A673 (cell line): ENCODE results near the gene LIMS1. TPM values are rescaled to one million over a fixed set of nuclear protein-coding genes. Genes with fewer than 3 reads are reported as not detected.

ENCODE experiments used
- BruUV-seq: library from RNA; stranded (reverse); fragments of 400-500 nt; replicated peaks from 2 replicates; lab custom pipeline; 2021; lab: Mats Ljungman, UMichigan
- CTCF ChIA-PET: fragments of 300-600 bp; sonication (Branson Sonifier 250); formaldehyde crosslinking; loops from one replicate; lab custom pipeline; 2022; ENCODE audit warnings: antibody characterized with exemption; lab: Charles Lee
- POLR2A ChIA-PET: fragments of 300-600 bp; sonication (Branson Sonifier 250); formaldehyde crosslinking; loops from one replicate; lab custom pipeline; 2022; ENCODE audit warnings: antibody characterized with exemption; ENCODE audit not compliant: low non-redundant PET; lab: Charles Lee
- DNase-seq: peaks from one replicate; pipeline ENCODE4 v3.0.0-alpha.2; 2015; ENCODE audit warnings: low spot score
- H3K27ac ChIP-seq: fragments of 200-600 bp; sonication (generic); 2 replicates; pipeline ENCODE4 v1.5.1; 2016; ENCODE audit warnings: mixed run types, low read depth, mild to moderate bottlenecking, mixed read lengths, antibody characterized with exemption, low read length; ENCODE audit not compliant: poor library complexity, severe bottlenecking
- H3K27me3 ChIP-seq: fragments of 200-600 bp; sonication (generic); replicated peaks from 2 replicates; pipeline ENCODE4 v1.6.1; 2017; ENCODE audit warnings: mixed run types, low read depth, mild to moderate bottlenecking, mixed read lengths, antibody characterized with exemption, low read length; ENCODE audit not compliant: insufficient read depth, poor library complexity
- H3K36me3 ChIP-seq: fragments of 200-600 bp; sonication (generic); 2 replicates; pipeline ENCODE4 v1.6.1; 2016; ENCODE audit warnings: mixed run types, mild to moderate bottlenecking, mixed read lengths, antibody characterized with exemption, low read length; ENCODE audit not compliant: insufficient read depth, poor library complexity, severe bottlenecking
- H3K4me1 ChIP-seq: fragments of 200-600 bp; sonication (generic); 2 replicates; pipeline ENCODE4 v1.6.1; 2017; ENCODE audit warnings: mixed run types, mild to moderate bottlenecking, mixed read lengths, antibody characterized with exemption, low read length; ENCODE audit not compliant: insufficient read depth, poor library complexity, severe bottlenecking
- H3K4me3 ChIP-seq: fragments of 200-600 bp; sonication (generic); 2 replicates; pipeline ENCODE4 v1.5.1; 2016; ENCODE audit warnings: low read depth, mixed run types, mild to moderate bottlenecking, mixed read lengths, low read length; ENCODE audit not compliant: poor library complexity, severe bottlenecking
- H3K9me3 ChIP-seq: fragments of 200-600 bp; sonication (generic); 2 replicates; pipeline ENCODE4 v1.6.1; 2016; ENCODE audit warnings: mixed run types, low read depth, mild to moderate bottlenecking, mixed read lengths, antibody characterized with exemption, low read length; ENCODE audit not compliant: poor library complexity, severe bottlenecking
- CTCF ChIP-seq: fragments of 300-800, 200-600 bp; sonication (generic); conservative IDR thresholded peaks from 2 replicates; pipeline ENCODE4 v1.5.1; 2017; ENCODE audit warnings: low read depth, mild to moderate bottlenecking, antibody characterized with exemption, low read length, moderate library complexity, mixed read lengths
- EZH2 ChIP-seq: fragments of 200-600 bp; sonication (generic); IDR thresholded peaks from 2 replicates; pipeline ENCODE4 v1.6.1; 2017; ENCODE audit warnings: borderline replicate concordance, low read depth, mild to moderate bottlenecking, mixed read lengths, antibody characterized with exemption, low read length; ENCODE audit not compliant: poor library complexity, severe bottlenecking
- intact Hi-C: fragments of 100-400 bp; cut with micrococcal nuclease; formaldehyde crosslinking; loops from one replicate; pipeline ENCODE4 v1.10.0; 2022; ENCODE audit not compliant: unreplicated experiment
- total RNA-seq: library from RNA; stranded (reverse); gene quantifications from 2 replicates; pipeline ENCODE4 v1.2.3, GENCODE V29; 2021

LIMS1 gene
- total RNA-seq, 1 experiment from 2014 or later, result 43.9 TPM

GRCh38 chr2:108626995-108627394 is 92.7 kb downstream of the LIMS1 start:
- ChIA-PET CTCF (no interaction called here), POLR2A (no interaction called here)
- Histone ChIP-seq H3K36me3 (no peaks in the 10 kb centered on the region), H3K27me3 (no peaks in the 10 kb centered on the region), H3K27ac (no peak overlapping the region), H3K9me3 (no peaks in the 10 kb centered on the region), H3K4me3 (no peak overlapping the region), H3K4me1 (peaks cover 3% of the 10 kb centered on the region)
- no peak for TF ChIP-seq EZH2
- no peak for TF ChIP-seq CTCF
- DNase-seq, result no peak
- intact Hi-C loops, result no loop called here
- no TSS peak for BruUV-seq

DNA sequence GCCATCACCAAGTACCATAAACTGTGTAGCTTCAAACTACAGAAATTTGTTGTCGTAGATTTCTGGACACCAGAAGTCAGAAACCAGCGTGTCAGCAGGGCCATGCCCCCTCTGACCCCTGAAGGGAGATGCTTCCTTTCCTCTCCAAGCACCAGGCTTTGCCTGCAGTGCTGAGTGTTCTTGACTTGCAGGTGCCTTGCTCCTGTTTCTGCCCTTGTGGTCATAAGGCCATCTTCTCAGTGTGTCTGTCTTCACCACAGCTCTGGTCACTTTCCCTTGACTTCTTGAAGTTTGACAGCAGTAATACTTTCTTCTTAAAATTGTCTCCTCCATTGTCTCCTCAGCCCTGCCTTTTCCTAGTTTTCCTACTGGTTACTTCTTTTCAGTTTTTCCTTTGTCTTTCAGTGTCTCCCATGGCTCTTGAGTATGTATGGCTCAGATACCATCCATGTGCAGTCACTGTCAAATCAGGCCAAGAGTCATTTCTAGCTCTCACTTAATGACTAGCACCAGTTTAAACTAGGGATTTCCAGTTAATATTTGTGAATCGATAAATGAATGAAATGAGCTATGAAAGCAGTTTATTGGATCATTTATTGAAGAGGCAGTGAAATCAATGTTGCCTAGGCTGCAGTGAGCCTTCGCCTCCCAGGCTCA is 93.8 kb downstream of the LIMS1 start:
- BruUV-seq, result no TSS peak
- no peaks in the 10 kb centered on the region for H3K4me1 ChIP-seq
- DNase-seq, result no peak
- no peak overlapping the region for H3K4me3 ChIP-seq
- CTCF ChIA-PET, result no interaction called here
- POLR2A ChIA-PET, result no interaction called here
- H3K27ac ChIP-seq, result no peak overlapping the region
- intact Hi-C loops, result no loop called here
- H3K9me3 ChIP-seq, result no peaks in the 10 kb centered on the region
- H3K36me3 ChIP-seq, result no peaks in the 10 kb centered on the region
- H3K27me3 ChIP-seq, result no peaks in the 10 kb centered on the region
- TF ChIP-seq EZH2 (no peak), CTCF (no peak)

DNA sequence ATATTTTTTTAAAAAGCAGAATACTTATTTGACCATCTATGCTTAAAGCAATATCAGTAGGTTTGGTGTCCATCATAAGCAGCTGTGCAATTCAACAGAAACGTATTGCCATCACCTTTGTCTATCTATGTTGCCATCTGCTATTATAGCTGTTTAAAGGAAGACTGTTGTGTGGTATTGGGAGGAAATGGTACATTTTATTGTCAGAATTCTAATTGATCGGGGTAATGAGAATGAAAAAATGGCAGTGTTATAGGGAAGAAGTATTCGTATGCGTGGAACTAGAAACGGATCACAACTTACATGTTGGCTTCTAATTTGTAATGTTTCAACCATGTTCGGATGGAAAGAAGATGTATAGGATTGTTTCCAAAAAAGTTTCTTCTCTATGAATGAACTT is 94.7 kb downstream of the LIMS1 start:
- DNase-seq, result no peak
- POLR2A ChIA-PET, result no interaction called here

More for the DNA sequence above, 94.7 kb downstream of the LIMS1 start:
- Histone ChIP-seq H3K4me1 (peaks cover 4% of the 10 kb centered on the region), H3K4me3 (no peak overlapping the region), H3K9me3 (no peaks in the 10 kb centered on the region), H3K27me3 (no peaks in the 10 kb centered on the region), H3K36me3 (no peaks in the 10 kb centered on the region), H3K27ac (no peak overlapping the region)
- TF ChIP-seq CTCF (no peak), EZH2 (no peak)
- CTCF ChIA-PET, result interaction anchor here (0.6 kb wide), 1 partner anchor 228 kb away, joined by 4 read pairs; no protein-coding TSS in a partner anchor
- BruUV-seq, result no TSS peak
- intact Hi-C loops, result no loop called here
